Measurements from ENCODE around the gene PPT1. TPM values are rescaled to one million over a fixed set of nuclear protein-coding genes. Genes with fewer than 3 reads are reported as not detected.

PPT1 gene
- total RNA-seq, 2 donors from 2014 or later: 30.0 to 34.6 TPM

DNA sequence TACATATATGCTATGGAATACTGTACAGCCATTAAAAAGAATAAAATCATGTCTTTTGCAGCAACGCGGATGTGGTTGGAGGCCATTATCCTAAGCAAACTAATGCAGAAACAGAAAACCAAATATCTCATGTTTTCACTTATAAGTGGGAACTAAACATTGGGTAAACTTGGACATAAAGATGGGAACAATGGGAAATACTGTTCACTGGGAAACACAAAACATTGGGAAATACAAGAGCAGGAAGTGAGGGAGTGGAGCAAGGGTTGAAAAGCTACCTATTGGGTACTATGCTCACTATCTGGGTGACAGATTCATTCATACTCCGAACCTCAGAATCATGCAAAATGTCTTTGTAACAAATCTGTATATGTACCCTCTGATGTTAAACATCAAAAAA, 17.3 kb upstream of the PPT1 start:
- H3K36me3 ChIP-seq: no peaks in the 10 kb centered on the region
- H3K27ac ChIP-seq: no peak overlapping the region
- no peak for DNase-seq (ENCODE audit: low spot score)
- no peaks in the 10 kb centered on the region for H3K27me3 ChIP-seq
- H3K9me3 ChIP-seq: peaks cover 0 to 18% of the 10 kb centered on the region in 2 donors
- TF ChIP-seq, protein P1, sequence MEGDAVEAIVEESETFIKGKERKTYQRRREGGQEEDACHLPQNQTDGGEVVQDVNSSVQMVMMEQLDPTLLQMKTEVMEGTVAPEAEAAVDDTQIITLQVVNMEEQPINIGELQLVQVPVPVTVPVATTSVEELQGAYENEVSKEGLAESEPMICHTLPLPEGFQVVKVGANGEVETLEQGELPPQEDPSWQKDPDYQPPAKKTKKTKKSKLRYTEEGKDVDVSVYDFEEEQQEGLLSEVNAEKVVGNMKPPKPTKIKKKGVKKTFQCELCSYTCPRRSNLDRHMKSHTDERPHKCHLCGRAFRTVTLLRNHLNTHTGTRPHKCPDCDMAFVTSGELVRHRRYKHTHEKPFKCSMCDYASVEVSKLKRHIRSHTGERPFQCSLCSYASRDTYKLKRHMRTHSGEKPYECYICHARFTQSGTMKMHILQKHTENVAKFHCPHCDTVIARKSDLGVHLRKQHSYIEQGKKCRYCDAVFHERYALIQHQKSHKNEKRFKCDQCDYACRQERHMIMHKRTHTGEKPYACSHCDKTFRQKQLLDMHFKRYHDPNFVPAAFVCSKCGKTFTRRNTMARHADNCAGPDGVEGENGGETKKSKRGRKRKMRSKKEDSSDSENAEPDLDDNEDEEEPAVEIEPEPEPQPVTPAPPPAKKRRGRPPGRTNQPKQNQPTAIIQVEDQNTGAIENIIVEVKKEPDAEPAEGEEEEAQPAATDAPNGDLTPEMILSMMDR (IDR thresholded peaks at IDR 0.05): no peak
- H3K4me3 ChIP-seq: no peak overlapping the region
- no peaks in the 10 kb centered on the region for H3K4me1 ChIP-seq

- no peak overlapping the region for H3K4me3 ChIP-seq
- no peaks in the 10 kb centered on the region for H3K27me3 ChIP-seq
- H3K9me3 ChIP-seq: peaks cover 0 to 18% of the 10 kb centered on the region in 2 donors
- TF ChIP-seq, protein P1 (IDR thresholded peaks at IDR 0.05): no peak
- no peak for DNase-seq (ENCODE audit: low spot score)
- no peaks in the 10 kb centered on the region for H3K4me1 ChIP-seq
- H3K36me3 ChIP-seq: no peaks in the 10 kb centered on the region
- H3K27ac ChIP-seq: no peak overlapping the region
These were observed 13.3 kb upstream of the PPT1 start for GRCh38 chr1:40110389-40110788.

DNA sequence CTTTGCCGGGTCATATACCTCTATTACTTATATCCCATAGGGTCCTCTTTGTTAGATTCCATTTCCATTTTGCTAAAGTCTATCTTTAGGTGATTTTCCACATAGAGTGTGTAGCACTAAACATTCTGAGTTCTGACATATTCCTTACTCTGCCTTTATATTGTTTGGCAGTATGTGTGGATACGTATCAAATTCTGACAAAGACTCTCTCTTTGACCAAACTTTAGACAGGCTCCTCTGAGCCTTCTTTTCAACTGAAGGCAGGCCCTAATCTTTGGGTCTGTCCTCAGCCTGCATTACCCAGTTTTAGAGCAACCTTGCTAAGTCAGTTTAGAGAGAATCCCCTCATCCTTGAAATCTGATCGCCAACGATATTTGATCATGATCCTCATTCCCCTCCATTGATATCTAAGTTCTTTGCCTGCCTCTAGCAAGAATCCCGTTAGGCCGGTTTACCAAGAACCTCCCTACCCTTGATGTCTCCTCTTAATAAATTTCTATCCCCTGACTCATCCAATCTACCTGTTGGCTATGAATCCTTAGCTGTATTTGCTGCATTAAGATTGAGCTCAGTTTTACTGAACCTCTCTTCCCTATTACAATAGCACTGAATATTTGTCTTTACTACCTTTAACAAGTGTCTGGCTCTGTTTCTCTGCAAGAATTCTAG, 10.4 kb upstream of the PPT1 start:
- no peaks in the 10 kb centered on the region for H3K36me3 ChIP-seq
- no peak overlapping the region for H3K27ac ChIP-seq
- TF ChIP-seq, protein P1 (IDR thresholded peaks at IDR 0.05): no peak
- H3K27me3 ChIP-seq: no peaks in the 10 kb centered on the region
- no peak overlapping the region for H3K4me3 ChIP-seq
- H3K9me3 ChIP-seq: peaks cover 0 to 29% of the 10 kb centered on the region in 2 donors
- no peaks in the 10 kb centered on the region for H3K4me1 ChIP-seq
- no peak for DNase-seq (ENCODE audit: low spot score)

- peaks cover 0 to 22% of the 10 kb centered on the region in 2 donors for H3K9me3 ChIP-seq
- H3K4me3 ChIP-seq: no peak overlapping the region
These were observed 8.0 kb upstream of the PPT1 start for GRCh38 chr1:40105028-40105427.

DNA sequence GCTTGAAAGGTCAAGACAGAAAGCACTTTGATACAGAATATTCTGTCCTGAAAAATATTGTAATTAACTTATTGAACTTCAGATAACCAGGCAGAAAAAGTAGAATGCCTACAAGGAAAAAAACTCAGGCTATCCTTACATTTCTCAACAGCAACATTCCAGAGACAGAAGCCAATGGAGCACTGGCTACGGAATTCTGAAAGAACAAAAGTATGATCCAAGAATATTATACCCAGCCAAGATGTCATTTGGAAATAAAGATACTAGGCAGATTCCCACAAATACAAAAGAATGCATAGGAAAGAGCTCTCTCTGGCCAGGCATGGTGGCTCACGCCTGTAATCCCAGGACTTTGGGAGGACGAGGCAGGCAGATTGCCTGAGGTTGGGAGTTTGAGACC, 5.8 kb upstream of the PPT1 start:
- no peaks in the 10 kb centered on the region for H3K4me1 ChIP-seq
- no peak overlapping the region for H3K4me3 ChIP-seq
- H3K27me3 ChIP-seq: no peaks in the 10 kb centered on the region
- no peak overlapping the region for H3K27ac ChIP-seq
- TF ChIP-seq, protein P1 (IDR thresholded peaks at IDR 0.05): no peak
- no peaks in the 10 kb centered on the region for H3K36me3 ChIP-seq
- peaks cover 0 to 16% of the 10 kb centered on the region in 2 donors for H3K9me3 ChIP-seq
- no peak for DNase-seq (ENCODE audit: low spot score)

More at GRCh38 chr1:40105028-40105427, 8.0 kb upstream of the PPT1 start:
- TF ChIP-seq, protein P1 (IDR thresholded peaks at IDR 0.05): no peak
- no peaks in the 10 kb centered on the region for H3K4me1 ChIP-seq
- H3K36me3 ChIP-seq: no peaks in the 10 kb centered on the region
- no peak overlapping the region for H3K27ac ChIP-seq
- no peaks in the 10 kb centered on the region for H3K27me3 ChIP-seq
- no peak for DNase-seq (ENCODE audit: low spot score)

DNA sequence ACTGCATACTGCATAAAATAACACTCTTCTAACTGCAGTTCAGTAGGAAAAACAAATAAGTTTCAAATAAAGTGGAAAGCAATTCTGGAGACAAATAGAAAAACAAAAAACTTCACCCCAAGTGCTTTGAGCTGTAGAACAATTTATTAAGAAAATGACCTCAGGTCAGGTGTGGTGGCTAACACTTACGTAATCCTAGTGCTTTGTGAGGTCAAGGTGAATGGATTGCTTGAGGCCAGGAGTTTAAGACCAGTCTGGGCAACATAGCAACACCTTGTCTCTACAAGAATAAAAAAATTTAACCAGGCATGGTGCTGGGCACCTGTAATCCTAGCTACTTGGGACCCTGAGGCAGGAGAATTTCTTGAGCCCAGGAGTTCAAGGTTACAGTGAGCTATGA, 5.0 kb upstream of the PPT1 start:
- peaks cover 0 to 16% of the 10 kb centered on the region in 2 donors for H3K9me3 ChIP-seq
- no peaks in the 10 kb centered on the region for H3K36me3 ChIP-seq
- TF ChIP-seq, protein P1 (IDR thresholded peaks at IDR 0.05): no peak
- no peak for DNase-seq (ENCODE audit: low spot score)
- H3K4me1 ChIP-seq: peaks cover 0 to 6% of the 10 kb centered on the region in 2 donors
- H3K27ac ChIP-seq: no peak overlapping the region
- no peak overlapping the region for H3K4me3 ChIP-seq
- H3K27me3 ChIP-seq: no peaks in the 10 kb centered on the region

Measured in right atrium auricular region (tissue), 2 donors.